Stimulated activated CD4-positive, alpha-beta T cell treated with anti-CD3 and anti-CD28 coated beads, TNF-alpha, amount 100 ng/mL, for 1 hour (primary cell): ENCODE data around the gene CDKAL1.
"Not testable (repeated sequence)": the region's sequence is repeated elsewhere in the genome, so short reads cannot be mapped to it uniquely, and the experiment has no call there.

Experiments
- DNase-seq, 3 donors: peaks; one replicate each; pipeline ENCODE4 v3.0.0-alpha.2; 2020; ENCODE audit warnings: low read depth in 3 of 3, low spot score in 1 of 3

The CDKAL1 gene

DNA sequence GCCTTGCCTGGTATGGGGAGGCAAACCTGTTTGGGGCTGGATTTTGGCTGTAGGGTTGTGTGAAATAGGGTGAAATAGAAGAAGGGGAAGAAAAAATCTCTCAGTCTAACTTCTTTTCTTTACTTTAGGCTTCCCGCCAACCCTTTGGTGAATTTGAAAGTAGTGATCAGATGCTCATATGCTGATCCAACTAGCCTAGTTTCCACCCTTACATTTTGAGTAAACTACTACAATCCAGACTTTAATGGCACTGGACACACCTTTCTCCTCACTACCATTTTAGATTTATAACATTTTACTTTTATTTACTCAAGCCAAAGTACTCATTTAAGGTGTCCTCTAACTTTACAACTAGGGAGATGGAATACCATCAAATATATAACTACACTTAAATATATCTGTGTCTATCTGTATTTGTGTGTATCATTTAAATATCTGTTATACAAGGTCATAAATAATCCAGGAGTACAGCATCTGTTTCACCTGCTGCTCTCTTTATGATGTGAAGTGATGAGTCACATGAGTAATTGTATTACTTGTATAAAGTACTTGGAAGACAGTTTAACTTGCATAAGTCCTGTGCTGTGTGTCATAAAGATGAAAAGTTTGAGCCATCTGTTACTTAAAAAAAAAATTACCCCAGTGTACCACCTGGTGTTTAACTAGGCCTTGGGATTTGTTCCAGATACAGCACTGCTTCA lies 172.1 kb downstream of the CDKAL1 start:
- no peak for DNase-seq

GRCh38 chr6:20706939-20707485 lies 172.8 kb downstream of the CDKAL1 start:
- DNase-seq: no peak

DNA sequence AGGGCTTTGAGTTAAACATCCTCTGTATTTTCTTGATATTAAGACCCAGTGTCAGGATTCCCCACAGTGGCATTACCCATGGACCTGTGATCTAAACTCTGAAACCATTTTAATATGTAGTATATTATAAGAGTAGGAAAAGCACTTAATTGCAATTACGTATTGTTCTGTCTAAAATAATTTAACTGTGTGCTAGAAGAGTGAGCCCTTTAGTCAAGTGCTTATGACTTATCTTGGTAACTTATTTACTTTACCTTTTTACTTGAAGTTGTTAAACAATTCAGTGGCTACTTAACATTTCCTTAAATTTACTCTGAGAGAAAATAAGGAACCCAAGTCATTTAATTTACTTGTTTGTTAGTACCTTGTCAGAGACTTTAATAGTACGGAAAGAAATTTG lies 173.6 kb downstream of the CDKAL1 start:
- DNase-seq: no peak

- DNase-seq: no peak
These were observed 174.3 kb downstream of the CDKAL1 start for GRCh38 chr6:20708367-20709124.

DNA sequence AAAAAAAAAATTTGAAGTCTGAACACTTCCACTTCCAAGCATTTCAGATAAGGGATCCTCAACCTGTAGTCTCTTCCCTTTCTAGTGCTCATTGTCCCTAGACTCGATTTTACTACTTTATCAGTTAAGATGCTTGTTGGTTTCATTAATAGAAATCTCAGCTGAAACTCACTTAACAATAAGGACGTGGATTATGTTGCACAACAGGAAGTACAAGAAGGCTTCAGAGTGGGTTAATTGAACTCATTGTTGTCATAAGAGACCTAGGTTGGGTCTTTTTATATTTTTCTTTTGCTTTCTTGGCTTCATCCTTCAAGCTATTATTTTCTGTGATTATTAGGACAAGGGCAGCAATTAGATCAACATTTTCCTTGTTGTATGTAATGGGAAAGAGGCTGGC lies 175.2 kb downstream of the CDKAL1 start:
- DNase-seq: no peak

DNA sequence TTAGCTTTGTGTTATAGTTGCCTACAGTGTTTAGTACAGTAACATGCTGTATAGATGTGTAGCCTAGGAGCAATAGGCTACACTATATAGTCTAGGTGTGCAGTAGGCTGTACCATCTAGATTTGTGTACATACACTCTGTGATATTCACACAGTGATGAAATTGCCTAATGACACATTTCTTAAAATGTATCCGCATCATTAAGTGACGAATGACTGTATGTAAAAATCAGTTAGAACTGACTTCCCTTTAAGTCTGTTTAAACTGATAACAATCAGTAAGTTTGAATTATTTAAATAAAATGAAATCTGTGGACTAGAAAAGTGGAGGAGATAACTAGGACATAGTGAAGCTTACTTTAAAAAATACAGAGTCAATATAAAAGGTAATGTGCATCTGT lies 176.1 kb downstream of the CDKAL1 start:
- no peak for DNase-seq

DNA sequence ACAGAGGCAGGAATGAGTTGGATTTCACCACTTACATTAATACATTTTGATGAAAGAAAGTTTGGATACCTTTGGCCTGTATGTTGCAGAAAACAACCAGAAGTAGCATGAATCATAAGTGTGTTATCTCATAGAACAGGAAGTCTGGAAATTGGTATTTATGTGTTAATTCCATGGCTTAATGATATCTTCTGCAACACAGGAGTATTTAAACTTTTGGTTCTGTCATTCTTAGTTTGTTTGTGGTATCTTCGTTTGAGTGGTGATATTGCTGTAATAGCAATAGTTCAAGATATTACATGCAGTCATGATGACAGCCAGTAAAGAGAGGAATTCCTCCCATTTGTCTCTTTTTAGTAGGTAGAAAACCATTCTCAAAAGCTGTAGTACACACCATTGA lies 177.3 kb downstream of the CDKAL1 start:
- no peak for DNase-seq

GRCh38 chr6:20712011-20712410 lies 177.8 kb downstream of the CDKAL1 start:
- DNase-seq: no peak

DNA sequence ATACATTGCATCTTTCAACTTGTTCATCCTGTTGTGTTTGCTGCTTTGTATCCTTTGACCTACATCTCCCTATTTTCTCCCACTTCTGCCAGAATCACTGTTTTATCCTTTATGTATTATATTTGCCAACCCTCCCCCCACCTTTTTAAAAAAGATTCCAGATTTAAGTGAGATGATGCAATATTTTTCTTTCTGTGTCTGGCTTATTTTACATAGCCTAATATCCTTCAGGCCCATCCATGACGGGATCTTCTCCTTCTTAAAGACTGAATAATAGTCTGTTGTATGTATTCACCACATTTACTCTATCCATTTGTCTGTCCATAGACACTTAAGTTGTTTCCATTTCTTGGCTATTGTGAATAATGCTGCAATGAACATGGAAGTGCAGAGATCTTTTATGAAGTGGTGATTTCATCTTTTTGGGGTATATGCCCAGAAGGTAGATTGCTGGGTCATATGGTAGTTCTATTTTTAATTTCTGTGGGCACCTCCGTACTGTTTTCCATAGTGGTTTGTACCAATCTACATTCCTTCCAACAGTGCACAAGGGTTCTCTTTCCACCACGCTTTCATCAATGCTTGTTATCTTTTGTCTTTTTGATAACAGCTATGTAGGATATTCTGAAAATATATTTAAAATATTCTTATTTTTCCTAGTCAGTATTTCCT lies 181.0 kb downstream of the CDKAL1 start:
- DNase-seq: no peak

DNA sequence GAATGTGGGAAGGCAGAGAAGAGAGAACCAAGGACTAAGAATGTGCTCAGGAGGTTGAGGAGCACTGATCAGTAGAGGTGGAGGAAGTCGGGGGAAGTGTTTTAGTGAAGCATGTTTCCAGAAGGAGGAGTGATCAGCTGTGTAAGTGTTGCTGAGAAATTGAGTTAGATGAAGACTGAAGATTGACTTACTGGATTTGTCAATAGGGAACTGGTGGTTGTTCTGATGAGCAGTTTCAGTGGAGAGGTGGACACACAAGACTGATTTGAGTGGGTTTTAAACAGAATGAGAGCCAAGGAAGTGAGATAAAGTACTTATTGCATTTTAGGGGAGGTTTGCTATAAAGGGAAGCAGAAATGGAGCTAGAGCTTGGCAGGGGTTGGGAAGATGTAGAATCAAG lies 182.6 kb downstream of the CDKAL1 start:
- no peak for DNase-seq

GRCh38 chr6:20717743-20718142 lies 183.5 kb downstream of the CDKAL1 start:
- no peak for DNase-seq

DNA sequence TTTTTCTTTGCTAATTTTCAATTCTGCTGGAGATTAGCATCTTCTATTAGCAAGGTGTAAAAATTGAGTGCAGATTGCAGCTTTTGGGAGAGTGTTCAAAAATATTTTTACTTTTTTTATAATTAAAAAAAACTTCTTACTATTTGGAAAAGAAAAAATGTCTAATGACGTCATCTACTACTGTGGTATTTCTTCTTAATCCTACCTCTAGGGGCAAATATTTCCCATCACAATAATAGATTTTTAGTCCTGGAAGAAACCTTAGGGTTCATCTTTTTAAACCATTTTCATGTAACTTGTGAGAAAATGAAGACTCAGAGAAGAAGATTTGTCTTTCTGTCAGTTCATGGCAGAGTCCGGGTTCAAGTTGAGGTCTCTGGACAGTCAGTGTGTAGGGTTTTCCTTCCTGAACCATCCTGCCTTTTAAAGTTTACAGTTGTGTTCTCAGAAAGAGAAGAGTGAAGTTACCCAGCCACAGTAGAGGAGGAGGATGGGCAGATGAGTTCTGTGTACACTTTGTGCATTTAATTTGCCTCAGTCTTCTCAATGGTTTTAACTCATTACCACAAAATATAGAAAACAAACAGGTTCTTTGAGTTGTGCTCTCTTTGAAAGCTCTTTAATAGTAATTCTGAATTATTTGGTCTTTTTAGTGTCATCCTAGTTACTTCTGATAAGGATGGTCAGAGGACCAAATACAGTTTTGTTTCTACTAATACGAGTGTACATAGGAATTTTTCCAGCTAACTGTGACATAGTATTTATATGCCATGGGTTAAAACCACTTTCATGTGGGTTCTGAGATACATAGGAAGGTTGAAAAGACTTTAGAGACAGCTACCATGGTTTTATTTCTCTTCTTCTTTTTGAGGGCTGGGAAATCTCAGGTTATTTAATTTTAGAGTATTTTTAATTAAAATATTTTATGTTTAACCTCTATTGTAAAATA lies 184.7 kb downstream of the CDKAL1 start:
- DNase-seq: no peak

GRCh38 chr6:20719980-20720379 lies 185.7 kb downstream of the CDKAL1 start:
- DNase-seq: no peak

- not testable (repeated sequence) for DNase-seq
These were observed 186.9 kb downstream of the CDKAL1 start for GRCh38 chr6:20721121-20721520.

GRCh38 chr6:20722455-20722854 lies 188.2 kb downstream of the CDKAL1 start:
- no peak for DNase-seq

DNA sequence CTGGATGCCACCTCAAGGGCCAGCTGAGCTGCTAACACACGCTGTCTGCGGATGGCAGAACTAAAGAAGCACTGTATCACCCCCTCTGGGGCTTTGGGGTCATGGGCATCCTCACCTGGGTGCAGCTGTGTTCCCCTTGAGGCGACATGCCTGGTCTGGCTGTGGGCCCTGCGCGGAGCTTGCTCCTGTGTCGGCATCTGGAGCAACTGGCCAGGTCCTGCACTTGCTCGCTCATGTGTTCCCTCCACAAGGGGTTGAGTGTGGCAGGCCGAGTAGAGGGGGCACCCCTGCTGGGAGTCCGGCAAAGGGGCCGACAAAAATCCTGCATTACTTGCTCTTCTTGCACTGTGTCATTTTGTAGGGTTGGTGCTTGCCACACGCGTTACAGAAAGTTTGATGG lies 189.0 kb downstream of the CDKAL1 start:
- no peak for DNase-seq

- DNase-seq: no peak
These were observed 190.4 kb downstream of the CDKAL1 start for GRCh38 chr6:20724443-20725190.

DNA sequence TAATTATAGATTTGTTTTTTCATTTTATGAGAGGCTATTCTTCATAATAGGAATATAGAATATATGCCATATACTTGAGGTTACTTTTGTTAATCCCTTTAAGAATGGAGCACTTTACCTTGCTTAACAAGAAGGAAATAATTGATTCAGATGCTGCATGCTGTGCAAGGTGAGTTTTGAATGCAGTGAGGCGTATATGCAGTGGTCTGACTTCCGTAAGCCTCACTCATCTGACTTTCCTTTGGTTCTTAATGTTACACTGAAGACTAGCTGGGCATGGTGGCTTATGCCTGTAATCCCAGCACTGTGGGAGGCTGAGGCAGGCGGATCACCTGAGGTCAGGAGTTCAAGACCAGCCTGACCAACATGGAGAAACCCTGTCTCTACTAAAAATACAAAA lies 191.0 kb downstream of the CDKAL1 start:
- DNase-seq: not testable (repeated sequence)

- DNase-seq: no peak
These were observed 194.8 kb downstream of the CDKAL1 start for GRCh38 chr6:20729086-20729485.

DNA sequence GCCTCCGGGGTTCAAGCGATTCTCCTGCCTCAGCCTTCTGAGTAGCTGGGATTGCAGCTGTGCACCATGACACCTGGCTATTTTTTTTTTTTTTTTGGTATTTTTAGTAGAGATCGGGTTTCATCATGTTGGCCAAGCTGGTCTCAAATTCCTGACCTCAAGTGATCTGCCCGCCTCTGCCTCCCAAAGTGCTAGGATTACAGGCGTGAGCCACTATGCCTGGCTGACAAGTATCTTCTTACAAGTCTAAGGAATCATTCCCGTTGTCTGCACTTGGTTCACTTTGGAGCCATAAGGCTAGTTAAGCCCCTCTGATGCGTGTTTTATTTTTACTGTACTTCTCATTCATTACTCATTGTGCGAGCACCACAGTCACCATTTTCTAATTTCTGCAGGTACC lies 198.1 kb downstream of the CDKAL1 start:
- DNase-seq: not testable (repeated sequence)
